T-cell (primary cell): ENCODE measurements around the gene NEK11. TPM values are rescaled to one million over a fixed set of nuclear protein-coding genes. Genes with fewer than 3 reads are reported as not detected.
"Not testable (repeated sequence)": the region's sequence is repeated elsewhere in the genome, so short reads cannot be mapped to it uniquely, and the experiment has no call there.

Experiments used
- ATAC-seq, 4 experiments: fragments of 200-7000 bp in 3 of 4; fragments of 150-1000 bp in 1 of 4; cut with Tn5 transposase; replicated peaks in 1 of 4; 1 replicate in 3 of 4; 2 replicates in 1 of 4; pipeline ENCODE4 v1.10.0; 2021; ENCODE audit warnings: moderate library complexity in 3 of 4, mild to moderate bottlenecking in 2 of 4, moderate number of reproducible peaks in 1 of 4
- CTCF ChIA-PET, 2 donors: fragments of 300-600 bp; sonication (Branson Sonifier 250); formaldehyde crosslinking; loops; one replicate each; lab custom pipeline; 2022; ENCODE audit warnings: antibody characterized with exemption in 2 of 2; lab: Charles Lee
- POLR2A ChIA-PET, 2 donors: fragments of 300-600 bp; sonication (Branson Sonifier 250); formaldehyde crosslinking; loops; one replicate each; lab custom pipeline; 2022; ENCODE audit warnings: antibody characterized with exemption in 2 of 2; lab: Charles Lee
- DNase-seq, 35 experiments: peaks; one replicate each; pipeline versions ENCODE4 v3.0.0 to v3.0.0-alpha.2; 2013 to 2023
- H3K27ac ChIP-seq: one replicate; pipeline ENCODE4 v1.5.1; 2013; ENCODE audit warnings: low read length
- H3K27me3 ChIP-seq, 2 experiments: replicated peaks in 1 of 2; 1 replicate in 1 of 2; 2 replicates in 1 of 2; pipeline versions ENCODE4 v1.6.1 to v1.7.0; 2013; ENCODE audit warnings: low read length in 1 of 2, mixed read lengths in 1 of 2; ENCODE audit not compliant: control insufficient read depth in 2 of 2, insufficient read depth in 2 of 2; ENCODE audit errors: extremely low read depth in 1 of 2
- H3K36me3 ChIP-seq, 2 donors: 1 replicate in 1 of 2; 2 replicates in 1 of 2; pipeline versions ENCODE4 v1.6.1 to v1.7.0; 2013; ENCODE audit warnings: low read length in 1 of 2; ENCODE audit not compliant: control insufficient read depth in 2 of 2, insufficient read depth in 1 of 2; ENCODE audit errors: extremely low read depth in 1 of 2
- H3K4me1 ChIP-seq, 2 experiments: 1 replicate in 1 of 2; 2 replicates in 1 of 2; pipeline versions ENCODE4 v1.6.1 to v1.7.0; 2013; ENCODE audit warnings: low read length in 2 of 2, mixed read lengths in 1 of 2; ENCODE audit not compliant: insufficient read depth in 2 of 2, control insufficient read depth in 1 of 2; ENCODE audit errors: extremely low read depth in 1 of 2
- H3K4me3 ChIP-seq, 2 donors: 1 replicate in 1 of 2; 2 replicates in 1 of 2; pipeline versions ENCODE4 v1.5.1 to v1.7.0; 2013; ENCODE audit warnings: mild to moderate bottlenecking in 2 of 2, low read length in 1 of 2, moderate library complexity in 1 of 2; ENCODE audit not compliant: control insufficient read depth in 1 of 2; ENCODE audit errors: extremely low read depth in 1 of 2
- H3K9me3 ChIP-seq: 2 replicates; pipeline ENCODE4 v1.7.0; 2013
- H3K27ac Mint-ChIP-seq, 2 donors: one replicate each; pipeline ENCODE4 v1.8.0; 2020 to 2021; ENCODE audit warnings: mild to moderate bottlenecking in 2 of 2, mixed read lengths in 2 of 2
- H3K27me3 Mint-ChIP-seq, 2 donors: one replicate each; pipeline ENCODE4 v1.8.0; 2021 to 2022; ENCODE audit warnings: mixed read lengths in 2 of 2
- H3K36me3 Mint-ChIP-seq: one replicate; pipeline ENCODE4 v1.8.0; 2021; ENCODE audit warnings: mixed read lengths
- H3K4me1 Mint-ChIP-seq, 3 donors: one replicate each; pipeline ENCODE4 v1.8.0; 2020 to 2022; ENCODE audit warnings: mixed read lengths in 3 of 3, mild to moderate bottlenecking in 1 of 3
- H3K4me3 Mint-ChIP-seq, 3 donors: one replicate each; pipeline ENCODE4 v1.8.0; 2020 to 2022; ENCODE audit warnings: mild to moderate bottlenecking in 3 of 3, mixed read lengths in 3 of 3, moderate library complexity in 3 of 3
- H3K9me3 Mint-ChIP-seq, 3 donors: one replicate each; pipeline ENCODE4 v1.8.0; 2020 to 2022; ENCODE audit warnings: mixed read lengths in 3 of 3
- WGBS: methylation state at CpG from one replicate; pipeline ENCODE4 v1.1.5; 2013; ENCODE audit warnings: missing lambda C conversion rate; ENCODE audit not compliant: insufficient coverage; 5-methylcytosine and 5-hydroxymethylcytosine counted together
- total RNA-seq, 35 experiments: library from RNA in 6 of 35; stranded (reverse) in 6 of 35; fragments of 120-200 nt in 1 of 35; gene quantifications; one replicate each; pipeline versions ENCODE4 v1.2.1 to v1.2.4 and lab custom pipeline; 2013 to 2026

NEK11 gene
- total RNA-seq, 5 donors from 2014 or later (not counting 1 experiment from before 2014, with no cell fraction given) = 3.8 to 6.5 (median 4.5) TPM

DNA sequence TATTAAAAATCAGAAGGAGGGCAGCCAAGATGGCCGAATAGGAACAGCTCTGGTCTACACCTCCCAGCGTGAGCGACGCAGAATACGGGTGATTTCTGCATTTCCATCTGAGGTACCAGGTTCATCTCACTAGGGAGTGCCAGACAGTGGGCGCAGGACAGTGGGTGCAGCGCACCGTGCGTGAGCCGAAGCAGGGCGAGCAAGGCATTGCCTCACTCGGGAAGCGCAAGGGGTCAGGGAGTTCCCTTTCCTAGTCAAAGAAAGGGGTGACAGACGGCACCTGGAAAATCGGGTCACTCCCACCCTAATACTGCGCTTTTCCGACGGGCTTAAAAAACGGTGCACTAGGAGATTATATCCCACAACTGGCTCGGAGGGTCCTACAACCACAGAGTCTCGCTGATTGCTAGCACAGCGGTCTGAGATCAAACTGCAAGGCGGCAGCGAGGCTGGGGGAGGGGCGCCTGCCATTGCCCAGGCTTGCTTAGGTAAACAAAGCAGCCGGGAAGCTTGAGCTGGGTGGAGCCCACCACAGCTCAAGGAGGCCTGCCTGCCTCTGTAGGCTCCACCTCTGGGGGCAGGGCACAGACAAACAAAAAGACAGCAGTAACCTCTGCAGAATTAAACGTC lies 304.9 kb downstream of the NEK11 start:
- H3K4me3 Mint-ChIP-seq, H3K4me1 ChIP-seq, H3K4me1 Mint-ChIP-seq, H3K4me3 ChIP-seq, ATAC-seq, H3K9me3 ChIP-seq, H3K27me3 Mint-ChIP-seq, H3K27ac Mint-ChIP-seq, POLR2A ChIA-PET, H3K36me3 ChIP-seq, DNase-seq, H3K27me3 ChIP-seq, H3K9me3 Mint-ChIP-seq, H3K36me3 Mint-ChIP-seq, H3K27ac ChIP-seq, CTCF ChIA-PET: not testable (repeated sequence)
- WGBS = 98% methylated on average over 9 of the region's 27 CpGs

DNA sequence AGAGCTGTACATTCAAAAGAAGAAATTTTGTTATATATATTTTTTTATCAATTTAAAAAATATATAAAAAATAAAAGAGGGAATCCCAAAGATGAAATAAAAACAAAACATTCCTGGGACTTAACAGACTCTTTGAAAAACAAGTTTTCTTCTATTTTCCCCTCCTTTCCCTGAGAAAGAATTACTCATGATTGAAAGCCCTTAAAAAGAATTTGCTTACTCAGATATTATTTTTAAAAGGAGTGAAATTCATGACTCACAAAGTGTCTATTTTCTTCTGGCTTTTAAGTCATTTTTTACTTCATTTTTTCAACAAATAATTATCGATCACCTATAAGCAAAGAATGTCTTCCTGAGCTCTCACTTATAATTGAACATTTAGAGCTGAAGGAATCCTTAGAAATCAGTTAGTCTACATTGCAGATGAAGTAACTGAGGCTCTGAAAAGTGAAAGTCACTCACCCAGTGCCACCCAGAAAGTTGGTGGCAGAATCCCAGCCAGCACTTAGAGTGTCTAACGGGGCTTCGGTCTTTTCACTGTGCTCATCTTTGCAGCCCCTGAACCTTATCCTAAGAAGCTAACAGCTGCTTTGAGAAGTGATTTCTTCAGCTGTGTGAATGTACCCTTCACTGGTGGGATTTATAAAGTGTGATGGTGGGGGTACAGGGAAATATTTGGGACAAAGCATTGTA lies 312.4 kb downstream of the NEK11 start:
- Mint-ChIP-seq H3K9me3 (peaks cover 0 to 9% (median 6%) of the 10 kb centered on the region in 3 donors), H3K27ac (no peak overlapping the region), H3K36me3 (peaks cover 2% of the 10 kb centered on the region), H3K27me3 (no peaks in the 10 kb centered on the region), H3K4me3 (no peak overlapping the region), H3K4me1 (no peaks in the 10 kb centered on the region)
- Histone ChIP-seq H3K36me3 (no peaks in the 10 kb centered on the region), H3K4me1 (no peaks in the 10 kb centered on the region), H3K4me3 (no peak overlapping the region), H3K27ac (no peak overlapping the region), H3K27me3 (no peaks in the 10 kb centered on the region), H3K9me3 (no peaks in the 10 kb centered on the region)
- WGBS = 83% methylated on average over 1 of the region's 3 CpGs
- ATAC-seq (no peak), DNase-seq (no peak)
- POLR2A ChIA-PET = no interaction called here
- CTCF ChIA-PET = no interaction called here

DNA sequence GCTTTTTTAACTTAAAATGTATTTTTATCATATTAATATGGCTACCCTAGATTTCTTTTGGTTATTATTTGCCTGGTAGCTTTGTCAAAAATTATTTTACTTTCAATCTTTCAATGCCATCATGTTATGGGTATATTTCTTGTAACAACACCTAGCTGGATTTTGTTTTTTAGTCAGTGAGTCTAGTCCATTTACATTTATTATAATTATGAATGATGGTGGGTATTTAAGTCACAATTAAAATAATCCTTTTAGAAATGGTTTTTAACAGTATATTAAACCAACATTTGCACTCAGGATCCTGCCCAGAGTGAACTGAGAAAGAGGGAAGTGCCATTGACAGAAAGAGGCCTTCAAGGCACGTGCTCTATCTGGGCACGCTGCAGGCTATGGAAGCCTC lies 315.1 kb downstream of the NEK11 start:
- Histone ChIP-seq H3K4me3 (no peak overlapping the region), H3K36me3 (no peaks in the 10 kb centered on the region), H3K4me1 (no peaks in the 10 kb centered on the region), H3K27me3 (no peaks in the 10 kb centered on the region), H3K9me3 (no peaks in the 10 kb centered on the region), H3K27ac (no peak overlapping the region)
- ATAC-seq (no peak), DNase-seq (no peak)
- no peaks in the 10 kb centered on the region for H3K27me3 Mint-ChIP-seq
- peaks cover 0 to 11% (median 10%) of the 10 kb centered on the region in 3 donors for H3K9me3 Mint-ChIP-seq
- no peak overlapping the region for H3K27ac Mint-ChIP-seq
- no peak overlapping the region for H3K4me3 Mint-ChIP-seq
- H3K4me1 Mint-ChIP-seq = no peaks in the 10 kb centered on the region
- CTCF ChIA-PET = no interaction called here
- POLR2A ChIA-PET = no interaction called here
- peaks cover 7% of the 10 kb centered on the region for H3K36me3 Mint-ChIP-seq
- no CpG with 5 or more reads among the region's 2 CpGs for WGBS

DNA sequence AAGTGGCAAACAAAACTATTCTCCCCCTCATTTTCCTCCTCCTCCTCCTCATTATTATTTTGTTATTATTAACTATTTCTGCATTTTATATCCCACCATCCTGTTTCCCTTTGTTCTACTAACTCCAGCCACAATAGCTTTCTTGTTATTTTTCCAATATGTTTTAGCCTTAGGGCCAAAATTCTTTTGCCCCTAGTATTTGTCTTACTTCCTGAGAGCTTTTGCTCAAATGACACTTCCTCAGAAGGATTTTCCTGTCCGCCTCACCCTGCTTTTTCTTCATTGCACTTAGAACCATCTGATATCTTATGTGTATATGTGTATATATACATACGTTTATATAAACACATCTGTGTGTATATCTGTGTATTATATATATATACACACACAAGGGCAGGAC lies 322.2 kb downstream of the NEK11 start:
- no peaks in the 10 kb centered on the region for H3K27me3 Mint-ChIP-seq
- DNase-seq (no peak), ATAC-seq (no peak)
- H3K36me3 ChIP-seq = no peaks in the 10 kb centered on the region
- H3K4me3 Mint-ChIP-seq = no peak overlapping the region
- H3K4me1 Mint-ChIP-seq = no peaks in the 10 kb centered on the region
- H3K9me3 ChIP-seq = no peaks in the 10 kb centered on the region
- H3K27ac Mint-ChIP-seq = no peak overlapping the region
- no peak overlapping the region for H3K27ac ChIP-seq
- ChIA-PET POLR2A (no interaction called here), CTCF (no interaction called here)
- no peak overlapping the region for H3K4me3 ChIP-seq
- WGBS = no CpG with 5 or more reads among the region's 2 CpGs
- peaks cover 13% of the 10 kb centered on the region for H3K36me3 Mint-ChIP-seq
- H3K4me1 ChIP-seq = no peaks in the 10 kb centered on the region
- H3K9me3 Mint-ChIP-seq = peaks cover 0 to 4% (median 3%) of the 10 kb centered on the region in 3 donors
- no peaks in the 10 kb centered on the region for H3K27me3 ChIP-seq

DNA sequence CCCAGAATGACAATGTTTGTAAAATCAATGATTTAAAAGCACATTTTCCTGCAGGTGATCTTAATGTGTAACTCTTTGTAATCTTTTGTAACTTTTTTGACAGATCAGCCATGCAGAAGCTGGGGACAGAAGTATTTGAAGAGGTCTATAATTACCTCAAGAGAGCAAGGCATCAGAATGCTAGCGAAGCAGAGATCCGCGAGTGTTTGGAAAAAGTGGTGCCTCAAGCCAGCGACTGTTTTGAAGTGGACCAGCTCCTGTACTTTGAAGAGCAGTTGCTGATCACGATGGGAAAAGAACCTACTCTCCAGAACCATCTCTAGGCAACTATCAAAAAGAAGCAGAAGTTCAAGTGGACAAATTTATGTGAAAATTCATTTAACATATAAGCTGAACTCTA lies 322.8 kb downstream of the NEK11 start:
- no peaks in the 10 kb centered on the region for H3K9me3 ChIP-seq
- Mint-ChIP-seq H3K9me3 (peaks cover 0 to 4% (median 3%) of the 10 kb centered on the region in 3 donors), H3K27me3 (no peaks in the 10 kb centered on the region), H3K27ac (no peak overlapping the region), H3K4me3 (no peak overlapping the region), H3K36me3 (peaks cover 7% of the 10 kb centered on the region), H3K4me1 (no peaks in the 10 kb centered on the region)
- no peak overlapping the region for H3K27ac ChIP-seq
- WGBS = 93% methylated on average over 3 of the region's 5 CpGs
- no peaks in the 10 kb centered on the region for H3K27me3 ChIP-seq
- ChIA-PET POLR2A (no interaction called here), CTCF (no interaction called here)
- ATAC-seq (no peak), DNase-seq (no peak)
- no peaks in the 10 kb centered on the region for H3K36me3 ChIP-seq
- H3K4me1 ChIP-seq = no peaks in the 10 kb centered on the region
- H3K4me3 ChIP-seq = no peak overlapping the region

DNA sequence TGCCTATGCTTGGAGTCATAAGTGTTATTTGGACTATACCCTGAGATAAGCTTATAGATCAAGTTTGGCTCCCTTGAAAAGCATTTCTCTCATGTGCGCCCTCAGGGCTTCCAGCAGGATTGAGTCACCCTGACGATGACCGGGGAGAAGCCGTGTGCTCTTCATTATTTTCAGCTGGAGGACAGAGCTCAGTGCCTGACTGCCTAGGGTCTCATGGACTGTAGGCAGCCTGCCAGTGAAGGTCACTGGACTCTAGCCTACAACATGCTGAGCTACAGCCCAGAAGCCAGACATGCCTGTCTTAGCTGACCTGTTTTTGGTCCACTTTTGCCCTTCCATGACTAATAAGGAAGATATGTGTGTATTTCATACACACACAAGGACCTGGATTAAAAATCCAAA lies 323.3 kb downstream of the NEK11 start:
- Mint-ChIP-seq H3K36me3 (peaks cover 6% of the 10 kb centered on the region), H3K27me3 (no peaks in the 10 kb centered on the region), H3K9me3 (peaks cover 0 to 4% (median 3%) of the 10 kb centered on the region in 3 donors), H3K4me1 (no peaks in the 10 kb centered on the region), H3K27ac (no peak overlapping the region), H3K4me3 (no peak overlapping the region)
- CTCF ChIA-PET = no interaction called here
- no peak for ATAC-seq
- Histone ChIP-seq H3K4me1 (no peaks in the 10 kb centered on the region), H3K27ac (no peak overlapping the region), H3K9me3 (no peaks in the 10 kb centered on the region), H3K4me3 (no peak overlapping the region), H3K27me3 (no peaks in the 10 kb centered on the region), H3K36me3 (no peaks in the 10 kb centered on the region)
- WGBS = 92% methylated on average over 4 of the region's 4 CpGs
- DNase-seq = no peak
- POLR2A ChIA-PET = no interaction called here
